ENCODE data around the gene ARHGAP29. TPM values are rescaled to one million over a fixed set of nuclear protein-coding genes. Genes with fewer than 3 reads are reported as not detected.
A peak's percentile ranks its signal among the peaks of the same experiment; 100 is the strongest.

Gene ARHGAP29
- total RNA-seq, 1 donor from 2014 or later, result 42.7 TPM

DNA sequence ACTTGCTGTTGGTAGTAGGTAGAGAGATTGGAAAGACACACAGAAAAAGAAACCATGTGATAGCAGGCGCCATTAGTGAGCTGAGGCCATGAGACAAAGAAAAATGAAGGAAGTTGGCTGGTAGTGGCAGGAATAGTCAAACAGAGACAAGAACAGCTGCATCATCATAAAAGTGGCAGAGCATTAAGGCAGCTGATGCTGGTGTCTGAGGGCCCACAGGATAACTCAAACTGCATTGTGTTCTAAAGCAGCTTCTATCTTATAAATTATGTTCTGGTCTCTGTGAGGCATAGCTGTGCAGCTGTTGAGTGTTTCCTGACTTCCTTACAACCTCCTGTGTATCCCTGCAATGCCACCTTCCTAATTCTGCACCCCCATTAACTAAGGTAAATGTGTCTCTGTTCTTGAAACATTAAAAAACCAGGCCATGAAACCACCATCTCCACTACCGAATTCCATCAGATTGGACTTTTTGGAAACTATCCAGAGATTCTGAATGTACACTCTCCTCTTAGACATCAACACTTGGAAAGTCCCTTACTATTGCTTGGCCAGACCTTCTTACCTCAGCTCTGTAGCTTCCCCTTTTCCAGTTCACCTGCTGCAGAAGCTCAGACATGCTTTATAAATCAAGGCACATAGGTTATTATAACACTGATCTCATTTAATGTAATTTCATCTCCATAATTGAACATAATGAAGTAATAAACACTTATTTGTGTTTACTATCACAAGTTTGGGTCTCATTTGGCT lies 23.4 kb upstream of the ARHGAP29 start:
- no peak for DNase-seq (ENCODE audit: extremely low spot score, unreplicated experiment)
- Mint-ChIP-seq H3K4me1 (ENCODE audit: unreplicated experiment) (no peaks in the 10 kb centered on the region), H3K27me3 (peaks cover 4% of the 10 kb centered on the region), H3K4me3 (no peak overlapping the region), H3K27ac (no peak overlapping the region), H3K9me3 (no peaks in the 10 kb centered on the region), H3K36me3 (no peaks in the 10 kb centered on the region)
- TF ChIP-seq, protein P1, sequence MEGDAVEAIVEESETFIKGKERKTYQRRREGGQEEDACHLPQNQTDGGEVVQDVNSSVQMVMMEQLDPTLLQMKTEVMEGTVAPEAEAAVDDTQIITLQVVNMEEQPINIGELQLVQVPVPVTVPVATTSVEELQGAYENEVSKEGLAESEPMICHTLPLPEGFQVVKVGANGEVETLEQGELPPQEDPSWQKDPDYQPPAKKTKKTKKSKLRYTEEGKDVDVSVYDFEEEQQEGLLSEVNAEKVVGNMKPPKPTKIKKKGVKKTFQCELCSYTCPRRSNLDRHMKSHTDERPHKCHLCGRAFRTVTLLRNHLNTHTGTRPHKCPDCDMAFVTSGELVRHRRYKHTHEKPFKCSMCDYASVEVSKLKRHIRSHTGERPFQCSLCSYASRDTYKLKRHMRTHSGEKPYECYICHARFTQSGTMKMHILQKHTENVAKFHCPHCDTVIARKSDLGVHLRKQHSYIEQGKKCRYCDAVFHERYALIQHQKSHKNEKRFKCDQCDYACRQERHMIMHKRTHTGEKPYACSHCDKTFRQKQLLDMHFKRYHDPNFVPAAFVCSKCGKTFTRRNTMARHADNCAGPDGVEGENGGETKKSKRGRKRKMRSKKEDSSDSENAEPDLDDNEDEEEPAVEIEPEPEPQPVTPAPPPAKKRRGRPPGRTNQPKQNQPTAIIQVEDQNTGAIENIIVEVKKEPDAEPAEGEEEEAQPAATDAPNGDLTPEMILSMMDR (conservative IDR thresholded peaks at IDR 0.05), result no peak

DNA sequence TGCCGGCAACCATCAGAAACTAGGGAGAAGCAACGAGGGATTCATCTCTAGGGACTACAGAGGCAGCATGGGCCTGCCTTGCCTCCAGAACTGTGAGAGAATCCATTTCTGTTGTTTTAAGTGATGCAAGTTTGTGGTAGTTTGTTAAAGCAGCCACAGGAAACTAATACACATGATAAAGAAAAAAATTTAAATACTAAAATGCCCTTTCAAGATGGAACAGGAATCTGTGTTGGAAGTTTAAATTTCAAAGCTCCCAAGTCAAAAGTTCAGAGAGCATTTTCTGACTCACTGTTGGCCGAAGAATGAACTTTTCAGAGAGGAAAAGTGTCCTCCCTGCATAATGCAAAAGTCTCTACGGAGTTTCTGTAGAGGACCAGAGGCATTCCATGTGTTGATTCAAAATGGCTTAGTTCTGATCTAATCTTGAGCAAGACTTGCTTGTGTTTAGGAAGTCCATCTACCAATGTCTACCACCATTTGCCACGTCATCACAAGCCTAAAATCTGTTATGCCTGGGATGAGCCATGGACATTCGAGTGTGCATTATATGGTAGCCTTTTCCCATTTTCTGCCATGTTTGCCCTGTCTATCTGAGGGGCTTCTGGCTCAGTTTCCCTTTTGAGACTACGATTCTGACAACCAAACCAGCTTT lies 22.4 kb upstream of the ARHGAP29 start:
- H3K9me3 Mint-ChIP-seq, result no peaks in the 10 kb centered on the region
- H3K36me3 Mint-ChIP-seq, result no peaks in the 10 kb centered on the region
- H3K4me1 Mint-ChIP-seq (ENCODE audit: unreplicated experiment), result no peaks in the 10 kb centered on the region
- no peak for DNase-seq (ENCODE audit: extremely low spot score, unreplicated experiment)
- no peak overlapping the region for H3K27ac Mint-ChIP-seq
- no peak overlapping the region for H3K4me3 Mint-ChIP-seq
- TF ChIP-seq, protein P1 (conservative IDR thresholded peaks at IDR 0.05), result no peak
- peaks cover 8% of the 10 kb centered on the region for H3K27me3 Mint-ChIP-seq

DNA sequence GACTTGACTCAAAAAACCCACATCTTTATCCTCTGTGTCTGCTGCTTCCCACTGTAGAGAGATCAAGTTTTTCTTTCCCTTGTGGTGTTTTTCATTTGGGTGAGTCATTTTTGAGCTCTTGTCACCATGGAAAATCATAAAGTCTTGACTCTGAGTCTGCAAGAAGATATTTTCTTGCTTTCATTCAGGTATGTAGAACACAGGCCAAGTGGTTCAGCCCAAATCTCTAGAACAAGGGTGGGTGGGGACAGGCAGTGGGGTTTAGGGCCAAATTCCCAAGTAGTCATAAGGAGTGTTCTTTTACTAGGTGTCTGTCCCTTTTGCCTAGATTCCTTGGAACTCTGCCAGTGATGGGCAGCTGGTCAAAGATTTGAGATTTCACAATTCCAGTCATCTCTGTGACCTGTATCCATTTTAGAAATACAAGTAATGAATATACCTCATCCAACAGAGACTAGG lies 21.5 kb upstream of the ARHGAP29 start:
- Mint-ChIP-seq H3K4me1 (ENCODE audit: unreplicated experiment) (no peaks in the 10 kb centered on the region), H3K9me3 (no peaks in the 10 kb centered on the region), H3K4me3 (no peak overlapping the region), H3K36me3 (no peaks in the 10 kb centered on the region), H3K27me3 (peaks cover 14% of the 10 kb centered on the region), H3K27ac (peak overlapping the region; percentile 35)
- DNase-seq (ENCODE audit: extremely low spot score, unreplicated experiment), result no peak
- TF ChIP-seq, protein P1 (conservative IDR thresholded peaks at IDR 0.05), result no peak

DNA sequence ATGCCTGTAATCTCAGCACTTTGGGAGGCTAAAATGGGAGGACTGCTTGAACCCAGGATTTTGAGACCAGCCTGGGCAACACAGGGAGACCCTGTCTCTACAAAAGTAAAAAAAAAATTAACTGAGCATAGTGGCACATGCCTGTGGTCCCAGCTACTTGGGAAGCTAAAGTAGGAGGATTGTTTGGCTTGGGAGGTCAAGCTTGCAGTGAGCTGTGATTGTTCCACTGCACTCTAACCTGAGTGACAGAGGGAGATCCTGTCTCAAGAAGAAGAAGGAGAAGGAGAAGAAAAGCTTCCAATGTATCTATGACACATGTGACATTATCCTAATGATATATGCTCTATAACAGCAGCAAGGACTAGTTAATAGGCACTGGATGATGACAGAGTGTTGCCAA lies 20.1 kb upstream of the ARHGAP29 start:
- Mint-ChIP-seq H3K27me3 (peaks cover 14% of the 10 kb centered on the region), H3K9me3 (no peaks in the 10 kb centered on the region)

DNA sequence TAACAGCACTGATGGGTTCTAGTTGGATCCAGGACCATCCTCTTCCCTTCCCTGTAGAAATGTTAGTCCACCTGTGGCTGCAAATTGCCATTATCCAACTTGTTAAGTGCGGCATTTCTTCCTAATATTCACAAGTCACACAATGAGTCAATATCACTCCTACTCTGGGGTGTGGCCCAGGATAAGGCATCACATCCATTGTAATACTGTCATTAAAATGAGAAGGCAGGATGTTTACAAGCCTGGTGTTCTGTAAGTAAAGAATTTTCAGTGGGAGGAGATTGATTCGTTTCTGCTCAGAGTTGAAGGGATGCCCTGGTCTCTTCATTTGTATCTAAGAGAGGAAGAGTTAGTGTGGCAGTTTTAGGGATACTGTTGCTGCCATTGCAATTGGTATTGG lies 18.1 kb upstream of the ARHGAP29 start:
- no peaks in the 10 kb centered on the region for H3K36me3 Mint-ChIP-seq
- H3K4me1 Mint-ChIP-seq (ENCODE audit: unreplicated experiment), result no peaks in the 10 kb centered on the region
- DNase-seq (ENCODE audit: extremely low spot score, unreplicated experiment), result no peak
- peak overlapping the region; percentile 18 for H3K27ac Mint-ChIP-seq
- no peak overlapping the region for H3K4me3 Mint-ChIP-seq
- TF ChIP-seq, protein P1 (conservative IDR thresholded peaks at IDR 0.05), result no peak
- peaks cover 21% of the 10 kb centered on the region for H3K27me3 Mint-ChIP-seq
- H3K9me3 Mint-ChIP-seq, result no peaks in the 10 kb centered on the region

More for the DNA sequence above, 20.1 kb upstream of the ARHGAP29 start:
- H3K27ac Mint-ChIP-seq, result no peak overlapping the region
- H3K4me1 Mint-ChIP-seq (ENCODE audit: unreplicated experiment), result no peaks in the 10 kb centered on the region
- H3K36me3 Mint-ChIP-seq, result no peaks in the 10 kb centered on the region
- no peak overlapping the region for H3K4me3 Mint-ChIP-seq
- TF ChIP-seq, protein P1 (conservative IDR thresholded peaks at IDR 0.05), result no peak
- DNase-seq (ENCODE audit: extremely low spot score, unreplicated experiment), result no peak

Data from type B pancreatic cell (in vitro differentiated cells).